NCI-H2107 treated with DMSO at 0.1 percent for 48 hours (cell line): ENCODE data around the gene EVC2.

Experiments
- DNase-seq: peaks from one replicate; lab custom pipeline; 2025; ENCODE audit not compliant: unreplicated experiment; lab: John Stamatoyannopoulos, UW

The EVC2 gene

GRCh38 chr4:5568336-5568735 is 140.0 kb downstream of the EVC2 start:
- no peak for DNase-seq

DNA sequence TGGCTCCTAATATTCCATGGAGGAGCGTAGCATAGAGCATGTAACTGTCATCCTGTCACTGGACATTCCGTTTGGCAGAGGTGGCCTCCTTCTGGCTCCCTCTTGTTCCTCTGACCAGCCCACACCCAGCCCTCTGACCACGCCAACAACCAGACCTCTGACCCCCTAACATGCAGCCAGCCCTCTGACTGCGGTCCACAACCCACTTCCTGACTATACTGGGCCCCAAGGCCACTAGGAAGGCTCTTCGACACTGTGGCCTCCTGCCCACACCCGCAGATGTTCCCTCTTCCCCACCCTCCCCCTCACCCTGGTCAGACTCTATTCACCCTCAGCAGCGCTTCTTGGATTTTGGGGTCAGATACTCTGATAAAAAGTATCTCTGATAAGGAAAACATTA is 141.4 kb downstream of the EVC2 start:
- no peak for DNase-seq

DNA sequence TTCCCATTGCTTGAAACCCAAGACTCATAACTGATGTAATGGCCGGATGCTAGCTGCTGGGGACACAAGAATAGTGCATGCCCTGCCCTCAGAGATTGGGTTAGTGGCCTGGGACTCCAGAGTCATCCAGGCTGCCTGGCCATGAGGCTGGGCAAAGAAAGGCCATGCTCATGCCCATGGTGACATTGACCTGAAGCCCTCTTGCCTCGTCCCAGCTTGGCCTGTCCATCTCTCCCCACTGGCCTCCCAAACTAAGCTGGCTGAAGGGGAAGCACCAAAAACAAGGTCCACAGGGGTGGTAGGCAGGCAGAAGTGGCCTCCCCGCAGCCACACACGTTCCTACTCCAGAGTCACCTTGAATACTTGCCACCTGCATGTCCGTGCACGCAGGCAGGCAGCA is 141.8 kb downstream of the EVC2 start:
- DNase-seq, result no peak

- no peak for DNase-seq
Measured at GRCh38 chr4:5563856-5564255, 144.5 kb downstream of the EVC2 start.

DNA sequence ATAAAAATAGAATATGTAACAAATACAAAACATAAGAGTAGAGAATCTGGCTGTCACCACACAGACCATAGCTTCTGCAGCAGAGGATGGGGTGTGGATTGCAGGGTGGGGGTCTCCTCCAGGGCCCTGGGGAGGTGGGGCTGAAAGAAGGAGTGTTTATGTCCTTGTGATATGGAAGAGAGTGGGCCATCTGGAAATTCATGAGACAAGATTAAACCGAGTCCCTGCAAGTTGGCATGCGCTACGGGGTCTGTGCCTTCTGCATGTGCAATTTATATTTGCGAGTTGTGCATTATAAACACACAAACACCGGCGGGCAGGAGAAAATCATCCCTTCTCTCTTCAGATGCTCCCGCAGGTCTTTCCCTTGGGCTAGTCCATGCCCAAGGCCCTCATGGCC is 145.9 kb downstream of the EVC2 start:
- DNase-seq, result no peak

DNA sequence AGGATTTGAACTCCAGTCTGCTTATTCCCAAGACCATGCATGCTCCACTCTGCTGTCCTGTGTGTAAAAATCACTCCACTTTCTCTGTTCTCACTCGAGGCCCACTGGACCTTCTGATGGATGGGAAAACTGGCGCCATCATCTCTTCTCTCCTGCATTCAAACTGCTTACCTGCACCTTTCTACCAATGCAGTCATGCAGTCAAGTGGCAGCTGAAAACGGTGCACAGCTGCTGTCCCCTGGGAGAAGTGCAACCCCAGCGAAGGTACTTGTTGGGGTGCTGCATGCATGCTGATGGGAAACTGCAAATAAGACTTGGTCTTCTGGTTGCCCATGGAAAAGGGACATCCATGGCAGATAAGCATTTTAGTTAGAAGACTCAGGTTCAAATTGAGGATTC is 147.1 kb downstream of the EVC2 start:
- DNase-seq, result no peak

DNA sequence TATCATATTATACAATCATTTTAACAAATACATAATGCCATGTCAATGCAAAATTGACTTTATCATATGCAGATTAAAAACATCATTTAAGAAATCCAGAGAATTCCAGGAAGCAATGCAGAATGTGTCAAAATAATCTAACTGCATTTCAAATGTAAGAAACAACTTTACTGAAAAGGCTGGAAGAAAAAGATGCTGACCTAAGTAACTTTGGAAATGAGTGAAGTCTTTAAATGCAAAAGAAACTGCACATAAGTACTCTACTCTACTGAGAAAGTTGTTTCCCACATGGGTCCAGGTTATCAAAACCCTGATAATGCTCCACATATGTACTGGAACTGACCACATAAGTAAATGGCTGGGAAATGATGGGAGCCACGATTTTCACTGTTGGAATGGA is 149.9 kb downstream of the EVC2 start:
- DNase-seq, result no peak

GRCh38 chr4:5554376-5554775 is 154.0 kb downstream of the EVC2 start:
- DNase-seq, result no peak

GRCh38 chr4:5553801-5554200 is 154.6 kb downstream of the EVC2 start:
- DNase-seq, result no peak

- DNase-seq, result no peak
Measured at GRCh38 chr4:5552451-5552850, 155.9 kb downstream of the EVC2 start.

DNA sequence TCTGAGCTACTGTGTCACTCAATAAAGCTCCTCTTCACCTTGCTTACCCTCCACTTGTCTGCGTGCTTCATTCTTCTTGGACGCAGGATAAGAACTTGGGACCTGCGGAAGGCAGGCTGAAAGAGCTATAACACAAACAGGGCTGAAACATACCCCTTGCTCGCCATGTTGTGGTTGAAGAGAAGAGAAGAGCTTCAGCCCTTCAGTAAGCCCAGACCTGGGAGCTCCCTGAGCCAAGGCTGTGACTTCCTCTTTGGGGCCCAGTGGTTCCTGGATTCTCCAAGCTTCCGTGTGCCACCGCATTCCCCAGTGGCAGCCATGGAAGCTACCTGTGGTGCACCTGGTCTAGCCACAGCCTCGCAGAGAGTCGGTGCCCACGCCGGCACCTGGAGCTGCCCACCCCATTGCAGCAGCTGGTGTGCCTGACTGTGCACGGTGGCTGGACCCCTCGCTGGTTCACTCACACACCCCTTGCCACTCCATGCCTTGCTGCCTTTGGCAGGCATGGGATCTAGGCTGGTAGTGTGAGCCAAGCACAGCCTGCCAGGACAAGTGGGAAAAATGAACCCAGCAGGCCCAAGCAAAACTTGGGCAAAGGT is 160.6 kb downstream of the EVC2 start:
- DNase-seq, result no peak

DNA sequence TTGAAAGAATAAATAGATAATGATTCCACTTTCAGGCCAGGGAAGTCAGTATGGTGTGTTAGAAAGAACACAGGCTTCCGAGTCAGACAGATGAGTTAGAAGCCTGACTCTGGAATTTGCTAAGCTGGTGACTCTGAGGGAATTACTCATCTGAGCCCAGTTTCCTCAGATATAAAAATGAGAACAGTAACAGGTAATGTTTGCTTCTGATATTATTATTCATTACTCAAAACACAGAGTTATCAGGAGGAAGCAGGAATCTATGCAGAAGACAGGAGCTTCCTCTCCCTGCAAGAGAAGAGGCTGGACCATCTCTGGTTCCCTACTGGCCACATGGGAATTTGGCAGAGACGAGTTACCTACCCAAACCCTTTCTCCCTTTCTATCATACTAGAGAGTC is 163.1 kb downstream of the EVC2 start:
- no peak for DNase-seq

DNA sequence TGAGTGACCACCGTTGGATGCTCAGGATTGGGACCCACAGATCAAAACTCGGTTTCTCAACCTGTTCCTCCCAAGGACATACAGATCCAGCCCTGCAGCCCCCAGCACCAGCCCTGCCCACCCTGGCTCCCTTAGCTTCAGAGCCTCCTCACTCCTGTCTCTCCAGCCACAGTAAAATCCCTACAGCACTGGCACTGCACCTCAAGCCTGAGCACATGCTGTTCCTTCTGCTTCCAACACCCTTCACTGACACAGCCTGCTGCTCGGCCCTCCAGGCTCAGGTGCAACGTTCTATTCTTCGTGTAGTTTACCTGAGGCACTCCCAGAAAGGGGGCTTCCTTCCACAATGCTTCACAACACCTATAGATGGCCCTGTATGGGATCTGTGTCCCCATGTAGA is 163.6 kb downstream of the EVC2 start:
- DNase-seq, result no peak

GRCh38 chr4:5543681-5544080 is 164.7 kb downstream of the EVC2 start:
- DNase-seq, result no peak

DNA sequence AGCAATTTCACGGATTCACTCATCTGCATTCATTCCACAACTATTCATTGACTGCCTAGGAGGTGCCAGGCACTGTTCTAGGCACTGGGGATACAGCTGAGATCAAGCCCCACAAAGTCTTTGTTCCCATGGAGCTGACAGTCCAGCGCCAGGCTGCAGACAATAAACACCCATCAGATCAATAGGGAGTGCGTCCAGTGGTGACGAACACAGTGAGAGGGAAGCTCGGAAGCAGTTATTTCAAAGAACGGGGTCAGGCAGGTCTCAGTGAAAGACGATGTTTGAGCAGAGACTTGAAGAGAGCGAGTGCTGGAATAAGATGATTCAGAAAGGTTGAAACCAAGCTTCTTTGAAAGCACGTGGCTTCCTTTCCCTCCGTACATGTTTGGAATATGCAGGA is 167.2 kb downstream of the EVC2 start:
- DNase-seq, result no peak

DNA sequence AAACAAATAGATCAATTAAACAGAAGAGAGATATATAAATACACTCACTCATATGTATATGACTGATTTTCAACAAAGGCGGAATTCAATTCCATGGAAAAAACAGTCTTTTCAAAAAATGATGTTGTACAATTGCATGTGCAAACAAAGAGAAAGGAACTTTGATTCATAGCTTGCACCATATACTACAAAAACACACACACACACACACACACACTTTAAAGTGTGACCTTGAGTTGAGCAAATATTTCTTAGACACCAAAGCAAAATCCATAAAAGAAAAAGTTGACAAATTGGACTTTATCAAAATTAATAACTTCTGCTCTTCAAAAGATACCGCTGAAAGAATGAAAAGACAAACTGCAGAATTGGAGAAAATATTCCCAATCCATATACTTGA is 168.8 kb downstream of the EVC2 start:
- no peak for DNase-seq

DNA sequence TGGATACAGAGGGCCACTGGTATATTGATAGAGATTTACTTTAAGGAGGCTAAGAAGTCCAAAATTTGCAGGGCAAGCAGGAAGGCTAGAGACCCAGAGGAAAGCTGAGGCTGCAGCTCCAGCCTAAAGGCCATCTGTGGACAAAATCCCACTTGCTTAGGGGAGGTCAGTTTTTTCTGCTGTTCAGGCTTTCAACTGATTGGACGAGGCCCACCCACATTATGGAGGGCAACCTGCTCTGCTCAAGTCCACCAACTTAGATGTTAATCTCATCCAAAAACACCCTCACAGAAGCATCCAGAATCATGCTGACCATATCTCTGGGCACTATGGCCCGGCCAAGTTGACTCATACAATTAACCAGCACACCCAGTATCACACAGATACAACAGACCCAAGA is 176.3 kb downstream of the EVC2 start:
- no peak for DNase-seq

- no peak for DNase-seq
Measured at GRCh38 chr4:5528031-5528436, 180.3 kb downstream of the EVC2 start.

DNA sequence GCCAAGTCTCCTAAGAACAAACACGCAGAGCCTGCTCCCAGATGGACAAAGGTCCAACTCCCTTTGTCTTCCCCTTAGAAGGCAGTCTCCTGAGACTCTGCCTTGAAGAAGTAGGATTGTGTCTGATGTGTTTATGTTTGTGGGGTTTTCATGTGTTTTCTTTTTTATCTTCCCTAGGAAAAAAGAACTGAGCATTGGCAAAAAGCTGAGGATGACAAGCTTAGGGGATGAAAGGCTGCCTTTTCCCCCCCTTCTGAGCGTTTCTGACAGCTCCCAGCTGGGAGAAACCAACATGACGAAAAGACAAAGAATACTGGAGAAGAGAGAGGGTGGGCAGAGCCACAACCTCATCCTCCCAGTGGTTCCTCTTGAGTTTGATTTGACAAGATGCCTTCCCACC is 181.1 kb downstream of the EVC2 start:
- DNase-seq, result no peak

GRCh38 chr4:5526080-5526846 is 182.1 kb downstream of the EVC2 start:
- no peak for DNase-seq

DNA sequence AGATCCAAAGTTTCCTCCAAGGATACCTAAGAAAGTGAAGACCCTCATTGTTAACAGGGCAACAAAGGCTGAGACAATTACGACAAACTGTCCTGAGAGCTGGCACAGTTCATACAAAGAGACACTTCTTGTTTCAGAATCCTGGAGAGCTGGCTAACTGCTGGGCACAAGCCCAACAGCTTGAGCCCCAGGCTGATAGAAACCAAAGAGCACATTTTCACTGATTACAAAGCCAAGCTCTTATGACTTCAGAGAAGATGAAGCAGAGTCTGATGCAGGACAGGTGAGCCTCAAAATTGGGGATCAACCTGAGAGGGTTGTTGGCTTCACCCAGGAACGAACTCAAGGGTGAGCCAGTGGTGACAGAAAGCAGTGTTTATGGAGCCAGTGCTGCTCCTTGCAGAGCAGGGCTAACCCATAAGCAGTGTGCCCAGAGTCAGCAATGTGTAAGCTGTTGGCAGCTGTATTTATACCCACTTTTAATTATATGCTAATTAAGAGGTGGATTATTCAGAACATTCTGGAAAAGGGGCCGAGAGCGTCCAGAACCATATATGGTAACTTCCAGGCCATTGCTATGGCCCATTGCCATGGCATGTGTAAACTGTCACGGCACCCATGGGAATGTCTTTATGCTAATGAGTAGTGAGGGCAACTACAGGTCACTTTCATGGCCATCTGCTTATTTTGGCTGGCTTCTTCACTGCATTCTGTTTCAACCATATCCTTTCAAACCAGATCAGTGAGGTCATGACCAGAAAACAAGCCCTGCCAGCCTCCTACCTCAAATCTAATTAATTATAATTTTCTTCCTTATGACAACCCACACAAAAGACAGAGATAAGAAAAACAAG is 183.7 kb downstream of the EVC2 start:
- no peak for DNase-seq

- no peak for DNase-seq
Measured at GRCh38 chr4:5517372-5517771, 191.0 kb downstream of the EVC2 start.
